ENCODE results near the gene TP63.

TP63 gene

DNA sequence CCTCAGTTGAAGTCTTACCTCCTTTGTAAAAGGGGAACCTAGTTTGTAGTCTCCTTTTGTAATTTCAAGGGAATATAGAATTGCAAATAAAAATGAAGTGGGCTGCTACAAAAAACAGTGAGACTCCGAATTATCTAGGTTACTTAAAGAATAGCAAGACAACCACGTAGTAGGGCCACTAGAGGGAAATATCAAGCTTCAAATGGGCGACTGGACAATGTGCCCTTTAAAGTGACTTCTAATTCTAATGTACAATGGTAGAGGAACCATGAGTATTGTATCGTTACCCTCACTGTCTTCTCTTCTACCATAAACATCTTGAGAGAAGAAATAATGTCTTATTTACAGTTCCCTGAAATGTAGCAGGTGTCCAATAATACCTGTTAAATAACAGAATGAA lies 56.3 kb downstream of the TP63 start:
- TF ChIP-seq, protein P1, sequence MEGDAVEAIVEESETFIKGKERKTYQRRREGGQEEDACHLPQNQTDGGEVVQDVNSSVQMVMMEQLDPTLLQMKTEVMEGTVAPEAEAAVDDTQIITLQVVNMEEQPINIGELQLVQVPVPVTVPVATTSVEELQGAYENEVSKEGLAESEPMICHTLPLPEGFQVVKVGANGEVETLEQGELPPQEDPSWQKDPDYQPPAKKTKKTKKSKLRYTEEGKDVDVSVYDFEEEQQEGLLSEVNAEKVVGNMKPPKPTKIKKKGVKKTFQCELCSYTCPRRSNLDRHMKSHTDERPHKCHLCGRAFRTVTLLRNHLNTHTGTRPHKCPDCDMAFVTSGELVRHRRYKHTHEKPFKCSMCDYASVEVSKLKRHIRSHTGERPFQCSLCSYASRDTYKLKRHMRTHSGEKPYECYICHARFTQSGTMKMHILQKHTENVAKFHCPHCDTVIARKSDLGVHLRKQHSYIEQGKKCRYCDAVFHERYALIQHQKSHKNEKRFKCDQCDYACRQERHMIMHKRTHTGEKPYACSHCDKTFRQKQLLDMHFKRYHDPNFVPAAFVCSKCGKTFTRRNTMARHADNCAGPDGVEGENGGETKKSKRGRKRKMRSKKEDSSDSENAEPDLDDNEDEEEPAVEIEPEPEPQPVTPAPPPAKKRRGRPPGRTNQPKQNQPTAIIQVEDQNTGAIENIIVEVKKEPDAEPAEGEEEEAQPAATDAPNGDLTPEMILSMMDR (IDR thresholded peaks at IDR 0.05; ENCODE audit: low read depth, low read length, missing control alignments), result no peak
- in situ Hi-C loops (cut with HindIII; ENCODE audit: low pct_ligation_motif_present, low sequenced_read_pairs), result no loop called here
- no peaks in the 10 kb centered on the region for H3K36me3 ChIP-seq (replicated peaks)
- H3K27me3 ChIP-seq (replicated peaks), result no peaks in the 10 kb centered on the region
- no peak for DNase-seq
- H3K27ac ChIP-seq, result no peak overlapping the region
- no peak overlapping the region for H3K4me3 ChIP-seq (ENCODE audit: low read depth, low read length)

DNA sequence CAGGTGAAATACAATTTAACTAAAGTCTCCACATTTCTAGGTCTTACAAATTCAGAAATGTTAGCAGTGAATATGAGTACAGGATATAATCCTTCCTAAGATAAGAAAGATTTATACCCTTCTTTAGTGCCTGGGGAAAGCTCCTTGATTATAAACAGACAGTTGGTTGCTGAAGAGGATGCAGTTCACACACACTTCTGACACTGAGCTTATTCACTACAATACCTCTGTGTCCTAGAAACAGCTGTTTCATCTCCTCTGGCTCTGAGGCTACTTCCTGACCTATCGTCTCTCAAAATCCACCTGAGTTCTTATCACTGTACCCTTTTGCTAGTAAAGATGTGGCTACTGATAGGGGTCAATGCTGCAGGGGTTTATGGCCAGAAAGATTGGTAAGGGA lies 57.1 kb downstream of the TP63 start:
- in situ Hi-C loops (cut with HindIII; ENCODE audit: low pct_ligation_motif_present, low sequenced_read_pairs), result no loop called here
- no peak overlapping the region for H3K4me3 ChIP-seq (ENCODE audit: low read depth, low read length)
- no peaks in the 10 kb centered on the region for H3K36me3 ChIP-seq (replicated peaks)
- H3K27me3 ChIP-seq (replicated peaks), result no peaks in the 10 kb centered on the region
- DNase-seq, result no peak
- TF ChIP-seq, protein P1 (IDR thresholded peaks at IDR 0.05; ENCODE audit: low read depth, low read length, missing control alignments), result no peak
- no peak overlapping the region for H3K27ac ChIP-seq

DNA sequence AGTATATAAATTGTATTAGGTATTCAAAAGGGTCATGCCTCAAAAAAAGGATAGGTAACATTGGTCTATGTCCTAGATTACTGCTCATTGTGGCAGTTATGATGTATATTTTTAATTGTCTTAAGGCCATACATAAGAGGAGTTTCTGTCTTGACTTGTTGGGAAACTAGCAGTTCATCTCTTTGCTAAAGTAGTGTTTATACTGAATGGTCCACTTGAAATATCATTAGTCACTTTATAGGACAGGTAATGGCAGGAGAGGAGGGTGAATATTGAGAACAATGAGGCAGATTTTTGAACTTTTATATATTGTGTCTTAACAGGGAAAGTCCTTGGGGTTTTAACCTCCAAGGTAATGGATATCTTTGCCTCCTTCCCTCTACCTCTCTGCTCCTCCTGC lies 58.4 kb downstream of the TP63 start:
- Histone ChIP-seq H3K36me3 (replicated peaks) (no peaks in the 10 kb centered on the region), H3K4me3 (ENCODE audit: low read depth, low read length) (no peak overlapping the region), H3K27me3 (replicated peaks) (no peaks in the 10 kb centered on the region), H3K27ac (no peak overlapping the region)
- no peak for DNase-seq
- in situ Hi-C loops (cut with HindIII; ENCODE audit: low pct_ligation_motif_present, low sequenced_read_pairs), result no loop called here
- TF ChIP-seq, protein P1 (IDR thresholded peaks at IDR 0.05; ENCODE audit: low read depth, low read length, missing control alignments), result no peak

DNA sequence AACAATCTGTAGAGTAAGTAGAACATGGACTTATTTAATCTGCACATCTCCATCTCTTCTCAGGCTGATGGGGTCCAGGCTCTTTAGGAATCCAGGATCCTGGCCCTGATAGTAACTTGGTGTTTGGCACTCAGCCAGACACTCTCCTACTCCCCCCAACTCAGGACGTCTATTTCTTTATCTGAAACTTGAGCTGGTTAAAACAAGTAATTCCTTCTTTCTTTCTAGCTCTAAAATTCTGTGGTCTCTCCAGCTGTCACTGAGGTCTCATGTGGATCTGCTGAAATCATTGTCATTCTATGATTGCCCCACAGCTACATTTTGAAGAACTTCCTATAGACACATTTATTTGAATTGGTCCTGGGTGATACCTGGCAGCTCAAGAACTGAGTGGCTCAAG lies 59.0 kb downstream of the TP63 start:
- Histone ChIP-seq H3K27ac (no peak overlapping the region), H3K4me3 (ENCODE audit: low read depth, low read length) (no peak overlapping the region), H3K36me3 (replicated peaks) (no peaks in the 10 kb centered on the region), H3K27me3 (replicated peaks) (no peaks in the 10 kb centered on the region)
- no peak for DNase-seq
- in situ Hi-C loops (cut with HindIII; ENCODE audit: low pct_ligation_motif_present, low sequenced_read_pairs), result no loop called here
- TF ChIP-seq, protein P1 (IDR thresholded peaks at IDR 0.05; ENCODE audit: low read depth, low read length, missing control alignments), result no peak

DNA sequence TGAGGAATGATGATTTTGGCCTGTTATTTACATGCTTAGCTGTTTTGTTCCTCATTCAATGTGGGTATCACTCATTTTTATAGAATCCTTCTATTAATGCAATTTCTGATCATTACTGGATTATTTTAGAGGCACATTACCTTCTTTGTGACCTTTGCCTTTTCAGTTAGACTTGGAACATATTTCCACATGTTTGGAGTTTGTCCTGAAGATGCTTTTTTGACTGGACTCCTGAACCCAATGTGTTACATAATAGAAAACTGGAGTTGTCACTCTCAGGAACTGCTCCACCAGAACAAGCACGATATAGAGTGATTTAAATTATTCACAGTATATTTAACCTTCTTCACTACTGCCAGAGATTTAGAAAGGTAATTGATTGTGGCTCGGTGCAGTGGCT lies 59.5 kb downstream of the TP63 start:
- no peak overlapping the region for H3K4me3 ChIP-seq (ENCODE audit: low read depth, low read length)
- no peaks in the 10 kb centered on the region for H3K27me3 ChIP-seq (replicated peaks)
- H3K27ac ChIP-seq, result no peak overlapping the region
- in situ Hi-C loops (cut with HindIII; ENCODE audit: low pct_ligation_motif_present, low sequenced_read_pairs), result no loop called here
- TF ChIP-seq, protein P1 (IDR thresholded peaks at IDR 0.05; ENCODE audit: low read depth, low read length, missing control alignments), result no peak
- no peak for DNase-seq
- no peaks in the 10 kb centered on the region for H3K36me3 ChIP-seq (replicated peaks)

DNA sequence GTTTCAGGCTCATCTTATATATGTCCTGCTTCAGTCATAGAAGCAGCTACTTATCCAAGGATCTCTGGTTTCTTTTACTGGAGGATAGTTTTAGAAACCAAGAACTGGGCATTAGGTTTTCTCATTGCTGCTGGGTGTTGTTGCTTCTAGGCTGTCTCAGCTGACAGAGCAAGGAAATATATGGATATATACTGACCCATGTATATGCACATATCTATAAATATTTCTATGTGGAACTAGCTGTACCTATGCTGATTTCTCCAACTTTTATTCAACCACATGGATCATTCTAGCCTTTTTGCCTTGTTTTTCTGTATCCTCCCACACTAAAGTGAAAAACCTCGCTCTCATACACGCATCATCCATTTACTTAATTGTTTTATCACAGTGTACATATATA lies 64.2 kb downstream of the TP63 start:
- H3K4me3 ChIP-seq (ENCODE audit: low read depth, low read length), result no peak overlapping the region
- no peaks in the 10 kb centered on the region for H3K36me3 ChIP-seq (replicated peaks)
- in situ Hi-C loops (cut with HindIII; ENCODE audit: low pct_ligation_motif_present, low sequenced_read_pairs), result no loop called here
- TF ChIP-seq, protein P1 (IDR thresholded peaks at IDR 0.05; ENCODE audit: low read depth, low read length, missing control alignments), result no peak
- H3K27me3 ChIP-seq (replicated peaks), result no peaks in the 10 kb centered on the region
- H3K27ac ChIP-seq, result no peak overlapping the region
- no peak for DNase-seq
